ENCODE data around the gene EFL1.

The EFL1 gene

GRCh38 chr15:82146576-82146975, 116.0 kb downstream of the EFL1 start:
- DNase-seq: no peak

GRCh38 chr15:82143390-82144385, 118.8 kb downstream of the EFL1 start:
- DNase-seq: no peak

GRCh38 chr15:82140886-82141285, 121.6 kb downstream of the EFL1 start:
- no peak for DNase-seq

- DNase-seq: no peak
These were observed 122.7 kb downstream of the EFL1 start for GRCh38 chr15:82139823-82140268.

DNA sequence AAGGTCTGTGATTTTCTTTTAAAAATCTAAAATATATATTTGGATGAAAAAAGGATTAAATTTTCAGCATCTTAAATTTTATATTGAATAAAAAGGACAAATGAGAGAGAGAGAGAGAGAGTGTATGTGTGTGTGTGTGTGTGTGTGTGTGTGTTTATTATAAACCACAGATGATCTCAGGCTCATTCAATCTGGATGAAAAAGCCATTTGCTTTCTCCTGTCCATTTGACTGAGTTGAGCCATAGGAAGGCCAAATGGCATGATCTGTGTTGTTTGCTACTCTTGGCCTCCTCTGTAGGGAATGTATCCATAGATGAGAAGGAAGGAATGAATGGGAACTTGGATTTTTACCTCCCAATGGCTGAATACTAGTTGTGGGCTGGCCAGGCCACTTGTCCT, 124.2 kb downstream of the EFL1 start:
- DNase-seq: no peak

- no peak for DNase-seq
These were observed 125.3 kb downstream of the EFL1 start for GRCh38 chr15:82137261-82137660.

DNA sequence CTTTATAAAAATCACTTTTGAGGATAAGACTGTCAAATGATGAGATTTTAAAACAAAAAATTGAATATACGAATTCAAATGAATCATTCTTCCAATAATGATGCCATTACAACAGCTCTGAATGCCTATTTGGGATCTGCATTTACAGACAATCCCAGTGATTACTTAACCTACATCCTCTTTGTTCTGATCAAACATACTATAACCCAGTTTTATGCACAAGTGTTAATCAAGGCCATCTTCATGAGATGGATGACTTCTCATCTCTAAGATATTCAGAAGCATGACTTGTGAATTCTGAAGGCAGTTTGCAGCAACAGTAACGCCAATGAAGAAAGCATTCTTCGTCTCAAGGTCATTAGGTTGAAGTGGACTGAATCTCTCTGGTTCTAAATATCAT, 126.4 kb downstream of the EFL1 start:
- no peak for DNase-seq

GRCh38 chr15:82135638-82136037, 126.9 kb downstream of the EFL1 start:
- DNase-seq: no peak

GRCh38 chr15:82134461-82134860, 128.1 kb downstream of the EFL1 start:
- DNase-seq: no peak

GRCh38 chr15:82133251-82133650, 129.3 kb downstream of the EFL1 start:
- DNase-seq: no peak

DNA sequence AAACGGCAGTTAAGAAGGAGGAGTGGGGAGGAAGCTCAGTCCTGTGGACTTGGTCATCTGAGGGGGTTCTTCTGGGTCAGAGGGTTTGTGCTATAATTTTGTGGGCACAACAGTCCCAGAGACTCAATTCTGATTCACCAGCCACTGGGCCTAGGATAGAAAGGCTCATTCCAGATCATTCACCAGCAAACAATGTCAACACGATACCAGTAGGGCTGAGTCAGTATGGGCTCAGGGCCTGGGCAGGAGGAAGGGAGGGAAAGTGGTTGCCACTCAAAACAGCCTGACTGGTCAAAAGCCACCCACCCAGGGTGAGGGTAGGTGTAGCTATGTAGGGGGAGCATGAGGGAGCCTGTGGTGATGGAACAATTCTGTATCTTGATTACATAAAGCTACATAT, 129.8 kb downstream of the EFL1 start:
- DNase-seq: no peak

GRCh38 chr15:82132096-82132495, 130.4 kb downstream of the EFL1 start:
- DNase-seq: no peak

DNA sequence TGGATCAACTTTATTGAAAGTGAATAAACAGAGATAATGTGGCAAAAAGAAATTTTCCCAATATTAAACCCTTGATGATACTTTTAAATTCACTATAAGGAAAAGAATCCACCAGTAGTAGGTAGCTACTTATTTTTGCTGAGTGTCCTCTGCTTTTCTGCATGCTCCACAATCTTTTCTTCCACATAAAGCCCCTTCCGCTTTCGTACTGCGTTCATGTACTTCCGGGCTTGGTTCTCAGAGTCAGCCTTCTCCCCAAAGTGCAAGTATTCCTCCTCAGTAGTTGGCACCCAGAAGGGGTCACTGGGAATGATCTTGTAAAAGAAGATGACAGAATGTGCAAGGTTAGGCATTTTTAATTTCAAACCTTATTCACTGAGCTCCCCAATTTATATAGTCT, 132.3 kb downstream of the EFL1 start:
- no peak for DNase-seq

GRCh38 chr15:82129761-82130160, 132.8 kb downstream of the EFL1 start:
- no peak for DNase-seq

GRCh38 chr15:82129149-82129692, 133.3 kb downstream of the EFL1 start:
- no peak for DNase-seq

DNA sequence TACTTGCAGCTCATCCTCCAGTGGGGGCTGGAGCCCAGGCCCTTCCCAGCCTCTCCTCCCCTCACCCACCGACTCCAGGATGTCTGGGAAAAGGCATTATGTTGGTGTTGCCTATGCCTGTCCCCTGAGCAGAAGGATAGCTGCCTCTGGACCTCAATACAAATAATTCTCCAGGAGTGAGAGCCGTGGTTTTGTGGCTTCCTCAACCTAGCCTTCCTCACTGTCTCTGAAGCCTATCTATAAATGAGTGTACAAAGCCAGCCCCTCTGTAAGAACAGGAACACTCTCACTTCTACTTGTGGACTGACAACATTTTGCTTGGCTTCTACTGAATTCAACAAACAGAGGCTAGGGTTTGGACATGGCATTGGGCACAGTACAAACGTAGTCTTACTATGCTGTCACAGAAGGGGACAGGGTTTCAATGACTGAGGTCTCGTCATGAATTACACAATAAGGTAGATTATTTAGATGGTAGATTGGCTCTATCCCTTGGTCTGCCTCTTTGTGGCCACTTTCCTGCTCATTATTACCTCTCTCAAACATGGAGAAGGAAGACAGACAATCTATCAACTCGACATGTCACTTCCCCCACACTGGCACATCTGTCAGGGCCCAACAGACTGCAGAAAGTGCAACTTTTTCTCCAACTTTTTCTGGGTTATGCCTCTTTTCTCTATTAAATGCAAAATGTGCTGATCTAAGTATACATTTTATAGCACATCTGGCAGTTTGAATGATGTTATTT, 134.0 kb downstream of the EFL1 start:
- no peak for DNase-seq

DNA sequence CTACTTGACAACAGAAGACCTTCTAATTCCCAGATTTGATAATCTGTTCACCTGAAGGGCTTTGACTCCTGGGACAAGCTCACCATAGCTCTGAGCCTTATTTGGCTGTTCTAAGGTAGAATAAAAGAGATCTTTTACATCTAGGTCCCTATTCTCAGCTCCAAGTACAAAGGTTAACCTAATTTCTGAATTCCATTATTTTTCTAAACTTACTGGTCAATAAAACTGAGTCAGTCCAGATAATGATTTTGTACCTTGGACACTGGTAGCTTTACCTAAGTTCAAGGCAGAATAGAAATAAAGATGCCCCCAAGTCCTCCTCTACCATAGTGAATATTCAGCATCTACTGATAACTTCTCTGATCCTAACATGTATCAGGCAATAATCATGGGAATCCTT, 135.0 kb downstream of the EFL1 start:
- DNase-seq: no peak

DNA sequence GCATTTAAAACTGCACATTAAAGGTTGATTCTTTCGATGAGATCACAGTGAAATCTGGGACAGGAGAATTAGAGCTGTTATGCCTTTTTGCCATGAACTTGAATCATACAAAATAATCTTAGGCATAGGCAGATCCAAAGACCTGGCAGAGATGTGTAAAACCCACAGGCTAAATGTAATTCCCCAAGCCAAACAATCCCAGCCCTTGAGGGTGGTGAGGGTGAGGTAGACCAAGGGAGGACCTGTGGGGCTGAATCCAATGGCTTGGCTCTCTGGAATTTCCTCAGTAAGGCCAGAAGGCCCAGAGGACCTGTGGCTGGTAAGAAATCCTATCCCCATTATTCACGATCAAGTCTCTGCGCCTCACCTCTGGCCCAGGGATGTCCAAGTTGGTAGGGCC, 136.2 kb downstream of the EFL1 start:
- no peak for DNase-seq

- no peak for DNase-seq
These were observed 137.9 kb downstream of the EFL1 start for GRCh38 chr15:82124331-82125263.

DNA sequence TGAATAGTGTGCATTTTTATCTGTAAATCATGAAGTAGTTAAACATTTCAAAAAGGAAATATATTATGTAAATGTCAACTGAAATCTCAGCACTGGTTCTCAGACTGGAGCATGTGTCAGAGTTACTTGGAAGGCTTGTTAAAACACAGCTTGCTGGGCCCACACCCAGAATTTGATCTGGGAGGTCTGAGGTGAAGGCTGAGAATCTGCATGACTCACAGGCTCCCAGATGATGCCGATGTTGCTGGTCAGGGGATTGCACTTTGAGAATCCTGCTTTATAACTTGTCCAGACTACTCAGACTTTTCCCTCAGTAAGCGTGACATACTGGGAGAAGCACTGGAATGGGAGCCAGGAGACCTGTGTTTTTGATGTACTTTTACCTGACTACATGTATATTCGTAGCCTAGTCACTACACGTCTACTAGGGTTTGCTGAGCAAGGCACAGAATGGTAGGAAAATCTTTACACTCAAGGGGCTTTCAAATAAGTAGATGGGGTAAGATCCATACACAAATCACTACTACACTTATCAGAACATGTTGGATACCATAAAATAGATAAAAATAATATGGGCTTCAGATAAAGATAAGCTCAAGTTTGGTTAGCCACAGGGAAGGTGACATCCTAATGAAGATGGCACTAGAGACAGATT, 139.7 kb downstream of the EFL1 start:
- DNase-seq: no peak

DNA sequence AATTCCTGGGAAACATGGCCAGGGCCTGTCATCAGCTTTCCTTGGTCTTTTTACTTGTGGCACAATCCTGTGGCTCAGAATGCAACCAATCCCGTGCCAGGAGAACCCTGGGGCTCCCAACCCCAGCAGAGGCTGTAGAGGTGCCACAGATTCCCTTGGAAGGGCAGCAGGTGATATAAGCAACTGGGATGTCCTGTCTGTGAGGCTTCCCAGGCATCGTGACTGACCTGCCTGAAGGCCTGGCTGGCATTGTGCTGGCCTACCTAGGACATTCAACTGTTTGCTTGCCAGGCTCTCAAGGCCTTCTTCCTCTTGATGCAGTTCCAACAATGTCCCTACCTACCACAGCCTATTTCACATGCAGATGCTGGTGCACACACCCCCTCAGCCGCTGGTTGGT, 144.5 kb downstream of the EFL1 start:
- no peak for DNase-seq

DNA sequence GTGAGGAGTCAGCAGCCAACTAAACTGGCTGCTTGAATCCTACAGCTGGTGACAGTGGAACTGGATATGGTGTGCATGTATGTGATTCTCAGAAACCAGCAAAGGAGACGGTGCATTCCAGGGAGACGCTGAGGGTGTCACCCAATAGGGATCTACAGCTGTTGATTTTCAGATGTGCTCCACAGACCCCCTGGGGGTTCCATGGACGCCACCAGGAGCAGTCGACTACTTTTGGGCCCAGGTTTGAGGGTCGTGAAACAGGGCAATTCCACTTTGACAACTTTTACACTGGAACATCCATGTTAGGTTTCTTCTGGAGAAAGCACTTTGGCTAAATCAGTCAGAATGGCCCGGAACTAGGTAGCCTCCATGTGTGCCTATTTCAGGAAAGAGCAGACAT, 145.2 kb downstream of the EFL1 start:
- DNase-seq: no peak
